Lower leg skin (tissue), 3 donors: ENCODE data around the gene NIBAN1.

Experiments used
- POLR2A ChIP-seq, 2 donors: fragments of 450-650 bp; IDR thresholded peaks; one replicate each; pipeline ENCODE4 v1.6.1; 2016 to 2017; ENCODE audit warnings: antibody characterized with exemption in 2 of 2, mild to moderate bottlenecking in 1 of 2, moderate library complexity in 1 of 2
- TF ChIP-seq, protein P1 (sequence below), 3 donors: fragments of 450-650 bp; IDR thresholded peaks; one replicate each; pipeline ENCODE4 v1.5.1; 2016; ENCODE audit warnings: antibody characterized with exemption in 3 of 3, mild to moderate bottlenecking in 3 of 3, moderate library complexity in 2 of 3

GRCh38 chr1:184930645-184931044 is 43.7 kb downstream of the NIBAN1 start:
- TF ChIP-seq, protein P1, sequence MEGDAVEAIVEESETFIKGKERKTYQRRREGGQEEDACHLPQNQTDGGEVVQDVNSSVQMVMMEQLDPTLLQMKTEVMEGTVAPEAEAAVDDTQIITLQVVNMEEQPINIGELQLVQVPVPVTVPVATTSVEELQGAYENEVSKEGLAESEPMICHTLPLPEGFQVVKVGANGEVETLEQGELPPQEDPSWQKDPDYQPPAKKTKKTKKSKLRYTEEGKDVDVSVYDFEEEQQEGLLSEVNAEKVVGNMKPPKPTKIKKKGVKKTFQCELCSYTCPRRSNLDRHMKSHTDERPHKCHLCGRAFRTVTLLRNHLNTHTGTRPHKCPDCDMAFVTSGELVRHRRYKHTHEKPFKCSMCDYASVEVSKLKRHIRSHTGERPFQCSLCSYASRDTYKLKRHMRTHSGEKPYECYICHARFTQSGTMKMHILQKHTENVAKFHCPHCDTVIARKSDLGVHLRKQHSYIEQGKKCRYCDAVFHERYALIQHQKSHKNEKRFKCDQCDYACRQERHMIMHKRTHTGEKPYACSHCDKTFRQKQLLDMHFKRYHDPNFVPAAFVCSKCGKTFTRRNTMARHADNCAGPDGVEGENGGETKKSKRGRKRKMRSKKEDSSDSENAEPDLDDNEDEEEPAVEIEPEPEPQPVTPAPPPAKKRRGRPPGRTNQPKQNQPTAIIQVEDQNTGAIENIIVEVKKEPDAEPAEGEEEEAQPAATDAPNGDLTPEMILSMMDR (IDR thresholded peaks at IDR 0.05) = no peak
- no peak for TF ChIP-seq POLR2A (IDR thresholded peaks at IDR 0.05)
